Uterine smooth muscle cell (primary cell): ENCODE results near the gene PCDHA5. TPM values are rescaled to one million over a fixed set of nuclear protein-coding genes. Genes with fewer than 3 reads are reported as not detected.

ENCODE experiments used
- total RNA-seq: library from RNA; depleted of rRNA; stranded (reverse); fragments of >200 nt; gene quantifications from 2 replicates; pipeline ENCODE4 v1.2.3, GENCODE V29; 2014

Gene PCDHA5
- 0.11 and 0.12 TPM in 2 replicates for total RNA-seq

DNA sequence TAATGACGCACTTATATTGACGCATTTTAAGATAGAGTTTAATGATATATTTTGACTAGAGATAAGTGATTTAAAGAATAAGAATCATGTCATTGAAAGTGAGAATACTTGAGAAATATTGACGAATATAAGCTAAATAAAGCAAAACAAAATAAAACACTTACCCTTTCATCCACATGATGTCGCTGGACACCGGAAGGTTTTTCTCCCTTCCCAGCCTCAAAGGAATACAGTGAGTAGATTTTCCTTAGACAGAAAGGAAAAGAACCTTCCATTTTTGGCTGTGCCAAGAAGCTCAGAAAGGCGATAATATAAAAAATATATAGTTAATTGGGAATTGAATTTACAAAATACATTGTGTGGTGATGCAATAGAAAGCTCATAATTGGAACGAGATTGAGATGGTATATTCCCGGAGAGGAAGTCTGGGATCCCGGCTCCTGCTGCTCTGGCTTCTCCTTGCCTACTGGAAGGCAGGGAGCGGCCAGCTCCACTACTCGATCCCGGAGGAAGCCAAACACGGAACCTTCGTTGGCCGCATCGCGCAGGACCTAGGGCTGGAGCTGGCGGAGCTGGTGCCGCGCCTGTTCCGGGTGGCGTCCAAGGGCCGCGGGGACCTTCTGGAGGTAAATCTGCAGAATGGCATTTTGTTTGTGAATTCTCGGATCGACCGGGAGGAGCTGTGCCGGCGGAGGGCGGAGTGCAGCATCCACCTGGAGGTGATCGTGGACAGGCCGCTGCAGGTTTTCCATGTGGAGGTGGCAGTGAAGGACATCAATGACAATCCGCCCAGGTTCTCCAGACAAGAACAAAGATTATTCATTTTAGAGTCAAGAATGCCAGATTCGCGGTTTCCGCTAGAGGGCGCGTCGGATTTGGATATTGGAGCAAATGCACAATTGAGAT, at the start of gene PCDHA5:
Gene PCDHA5, plus strand, starts transcription at position 239 of the 906 bp plus-strand sequence.

GRCh38 chr5:140785905-140786686, 35.3 kb upstream of the PCDHA5 start, which contains the start of gene PCDHA1:
PCDHA1 (plus strand) TSS chr5:140786140.

DNA sequence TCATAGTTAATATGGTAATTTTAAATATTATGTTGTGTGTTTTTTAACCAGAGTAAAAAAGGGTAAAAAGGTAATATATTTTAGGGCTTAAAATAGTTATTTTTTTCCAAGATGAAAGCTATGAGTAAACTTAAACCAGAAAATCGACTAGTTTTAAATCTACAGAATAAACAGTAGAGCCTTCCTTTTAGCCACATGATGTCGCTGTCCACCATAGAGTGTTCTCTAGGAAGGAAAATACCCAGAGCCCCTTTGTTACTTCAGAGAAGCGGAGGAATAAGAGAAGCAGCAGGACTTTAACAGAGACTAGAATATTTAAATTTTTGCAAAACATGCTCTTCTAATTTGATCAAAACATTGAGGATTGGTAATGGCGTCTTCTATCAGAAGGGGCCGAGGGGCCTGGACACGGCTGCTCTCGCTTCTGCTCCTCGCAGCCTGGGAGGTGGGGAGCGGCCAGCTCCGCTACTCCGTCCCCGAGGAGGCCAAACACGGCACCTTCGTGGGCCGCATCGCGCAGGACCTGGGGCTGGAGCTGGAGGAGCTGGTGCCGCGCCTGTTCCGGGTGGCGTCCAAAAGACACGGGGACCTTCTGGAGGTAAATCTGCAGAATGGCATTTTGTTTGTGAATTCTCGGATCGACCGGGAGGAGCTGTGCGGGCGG, 26.7 kb upstream of the PCDHA5 start, which contains the start of gene PCDHA2:
Gene PCDHA2, plus strand, starts transcription at position 258 of the 664 bp plus-strand sequence.

DNA sequence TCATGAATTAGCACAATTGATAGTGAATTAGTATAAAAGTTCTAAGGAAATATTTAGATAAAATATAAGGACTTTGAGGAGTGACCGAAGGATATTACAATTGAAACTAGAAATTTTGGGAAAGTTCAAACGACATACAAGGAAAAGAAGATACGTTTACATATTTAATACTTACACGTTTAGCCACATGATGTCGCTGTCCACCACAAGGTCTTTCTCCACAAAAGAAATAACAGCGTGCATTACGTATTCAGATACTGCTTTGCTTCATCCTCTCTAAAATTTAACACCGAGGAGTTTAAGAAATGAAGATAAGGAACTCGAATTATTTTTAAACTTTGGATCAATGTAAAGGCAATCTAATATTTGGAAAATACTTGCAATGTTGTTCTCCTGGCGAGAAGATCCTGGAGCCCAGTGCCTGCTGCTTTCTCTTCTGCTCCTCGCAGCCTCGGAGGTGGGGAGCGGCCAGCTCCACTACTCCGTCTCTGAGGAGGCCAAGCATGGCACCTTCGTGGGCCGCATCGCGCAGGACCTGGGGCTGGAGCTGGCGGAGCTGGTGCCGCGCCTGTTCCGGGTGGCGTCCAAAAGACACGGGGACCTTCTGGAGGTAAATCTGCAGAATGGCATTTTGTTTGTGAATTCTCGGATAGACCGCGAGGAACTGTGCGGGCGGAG, 20.5 kb upstream of the PCDHA5 start, which contains the start of gene PCDHA3:
Gene PCDHA3, plus strand, starts transcription at position 242 of the 678 bp plus-strand sequence.

DNA sequence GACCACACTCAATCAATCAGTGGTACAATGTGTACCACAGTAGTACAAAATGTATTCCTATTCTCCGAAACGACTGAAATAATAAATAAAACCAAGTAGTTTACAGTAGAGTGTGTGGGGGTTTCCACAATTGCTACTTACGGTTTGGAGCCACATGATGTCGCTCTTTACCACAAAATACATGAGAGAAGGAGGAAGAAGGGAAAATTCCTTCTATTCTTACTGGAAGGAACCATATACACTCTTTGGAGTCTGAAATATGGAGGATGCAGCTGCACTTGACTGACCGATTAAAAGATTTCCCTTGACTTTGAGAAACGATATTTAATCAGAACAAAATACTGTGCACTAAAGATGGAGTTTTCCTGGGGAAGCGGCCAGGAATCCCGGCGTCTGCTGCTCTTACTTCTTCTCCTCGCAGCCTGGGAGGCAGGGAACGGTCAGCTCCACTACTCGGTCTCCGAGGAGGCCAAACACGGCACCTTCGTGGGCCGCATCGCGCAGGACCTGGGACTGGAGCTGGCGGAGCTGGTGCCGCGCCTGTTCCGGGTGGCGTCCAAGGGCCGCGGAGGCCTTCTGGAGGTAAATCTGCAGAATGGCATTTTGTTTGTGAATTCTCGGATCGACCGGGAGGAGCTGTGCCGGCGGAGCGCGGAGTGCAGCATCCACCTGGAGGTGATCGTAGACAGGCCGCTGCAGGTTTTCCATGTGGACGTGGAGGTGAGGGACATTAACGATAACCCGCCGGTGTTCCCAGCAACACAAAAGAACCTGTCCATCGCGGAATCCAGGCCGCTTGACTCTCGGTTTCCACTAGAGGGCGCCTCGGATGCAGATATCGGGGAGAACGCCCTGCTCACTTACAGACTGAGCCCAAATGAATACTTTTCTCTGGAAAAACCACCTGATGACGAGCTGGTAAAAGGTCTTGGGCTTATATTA, 14.3 kb upstream of the PCDHA5 start, which contains the start of gene PCDHA4:
Gene PCDHA4, plus strand, starts transcription at position 235 of the 942 bp plus-strand sequence.

GRCh38 chr5:140827704-140828361, 6.4 kb downstream of the PCDHA5 start, which contains the start of gene PCDHA6:
PCDHA6 (plus strand) TSS chr5:140827960; CDS start chr5:140828092, 132 bp downstream.

DNA sequence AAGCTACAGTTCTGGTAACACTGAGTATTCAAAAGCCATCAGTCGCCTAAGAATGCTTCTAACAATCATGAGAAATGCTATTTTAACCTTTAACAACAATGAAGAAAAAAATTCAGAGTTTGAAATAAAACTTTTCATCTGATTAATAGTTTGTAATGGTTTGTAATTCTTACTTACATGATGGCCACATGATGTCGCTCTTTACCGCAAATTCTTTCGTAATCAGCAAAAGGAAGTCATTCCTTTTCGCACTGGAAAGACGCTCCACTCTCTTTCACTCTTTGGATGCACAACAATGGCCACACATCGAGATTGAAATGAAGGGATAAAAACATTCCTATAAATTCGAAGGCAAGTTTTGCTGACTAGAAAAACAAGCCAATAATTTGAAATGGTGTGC, 12.6 kb downstream of the PCDHA5 start, which contains the start of gene PCDHA7:
Gene PCDHA7, plus strand, starts transcription at position 277 of the 400 bp plus-strand sequence. Its CDS starts 115 bp downstream, at position 392.

GRCh38 chr5:140840978-140841962, 19.9 kb downstream of the PCDHA5 start, which contains the start of gene PCDHA8:
PCDHA8 (plus strand) TSS chr5:140841187; CDS start chr5:140841322, 135 bp downstream.

GRCh38 chr5:140848139-140849102, 27.0 kb downstream of the PCDHA5 start, which contains the start of gene PCDHA9:
PCDHA9 (plus strand) TSS chr5:140848382; CDS start chr5:140848496, 114 bp downstream.

GRCh38 chr5:140855772-140856674, 34.6 kb downstream of the PCDHA5 start, which contains the start of gene PCDHA10:
PCDHA10 (plus strand) TSS chr5:140855897; CDS start chr5:140856049, 152 bp downstream.

GRCh38 chr5:140868721-140869554, 47.5 kb downstream of the PCDHA5 start, which contains the start of gene PCDHA11:
PCDHA11 (plus strand) TSS chr5:140868957; CDS start chr5:140869104, 147 bp downstream.

